Measurements from ENCODE around the gene KATNAL1.

KATNAL1 gene

DNA sequence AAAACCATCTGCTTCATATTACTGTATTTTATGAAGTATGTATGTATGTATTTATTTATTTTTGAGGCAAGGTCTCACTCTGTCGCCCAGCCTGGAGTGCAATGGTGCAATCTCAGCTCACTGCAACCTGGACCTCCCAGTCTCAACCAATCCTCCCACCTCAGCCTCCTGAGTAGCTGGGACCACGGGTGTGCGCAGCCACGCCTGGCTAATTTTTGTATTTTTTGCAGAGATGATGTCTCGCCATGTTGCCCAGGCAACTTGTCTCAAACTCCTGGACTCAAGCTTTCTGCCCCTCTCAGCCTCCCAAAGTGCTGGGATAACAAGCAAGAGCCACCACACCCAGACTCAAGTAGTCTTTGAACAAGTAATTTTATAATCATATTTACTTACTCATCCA, 5.5 kb downstream of the KATNAL1 start:
- TF ChIP-seq, protein P1, sequence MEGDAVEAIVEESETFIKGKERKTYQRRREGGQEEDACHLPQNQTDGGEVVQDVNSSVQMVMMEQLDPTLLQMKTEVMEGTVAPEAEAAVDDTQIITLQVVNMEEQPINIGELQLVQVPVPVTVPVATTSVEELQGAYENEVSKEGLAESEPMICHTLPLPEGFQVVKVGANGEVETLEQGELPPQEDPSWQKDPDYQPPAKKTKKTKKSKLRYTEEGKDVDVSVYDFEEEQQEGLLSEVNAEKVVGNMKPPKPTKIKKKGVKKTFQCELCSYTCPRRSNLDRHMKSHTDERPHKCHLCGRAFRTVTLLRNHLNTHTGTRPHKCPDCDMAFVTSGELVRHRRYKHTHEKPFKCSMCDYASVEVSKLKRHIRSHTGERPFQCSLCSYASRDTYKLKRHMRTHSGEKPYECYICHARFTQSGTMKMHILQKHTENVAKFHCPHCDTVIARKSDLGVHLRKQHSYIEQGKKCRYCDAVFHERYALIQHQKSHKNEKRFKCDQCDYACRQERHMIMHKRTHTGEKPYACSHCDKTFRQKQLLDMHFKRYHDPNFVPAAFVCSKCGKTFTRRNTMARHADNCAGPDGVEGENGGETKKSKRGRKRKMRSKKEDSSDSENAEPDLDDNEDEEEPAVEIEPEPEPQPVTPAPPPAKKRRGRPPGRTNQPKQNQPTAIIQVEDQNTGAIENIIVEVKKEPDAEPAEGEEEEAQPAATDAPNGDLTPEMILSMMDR (IDR thresholded peaks at IDR 0.05), result no peak

DNA sequence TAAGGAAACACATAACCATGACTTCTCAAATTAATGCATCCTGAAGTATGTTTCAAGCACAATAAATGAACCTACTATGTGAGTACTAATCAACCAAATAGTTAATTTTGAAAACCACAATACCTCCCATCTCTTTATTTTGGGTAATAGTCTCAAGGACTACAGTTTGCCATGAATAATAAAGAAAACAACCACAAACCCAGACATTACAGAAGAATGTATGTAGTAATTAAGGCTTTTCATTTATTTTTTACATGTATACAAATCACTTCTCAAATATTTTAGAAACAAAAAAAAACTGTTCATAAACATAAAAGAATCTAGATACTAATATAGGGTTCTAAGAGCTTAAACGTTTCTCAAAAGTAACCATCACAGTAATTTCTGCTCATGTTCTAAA, 6.8 kb downstream of the KATNAL1 start:
- TF ChIP-seq, protein P1 (IDR thresholded peaks at IDR 0.05), result no peak

DNA sequence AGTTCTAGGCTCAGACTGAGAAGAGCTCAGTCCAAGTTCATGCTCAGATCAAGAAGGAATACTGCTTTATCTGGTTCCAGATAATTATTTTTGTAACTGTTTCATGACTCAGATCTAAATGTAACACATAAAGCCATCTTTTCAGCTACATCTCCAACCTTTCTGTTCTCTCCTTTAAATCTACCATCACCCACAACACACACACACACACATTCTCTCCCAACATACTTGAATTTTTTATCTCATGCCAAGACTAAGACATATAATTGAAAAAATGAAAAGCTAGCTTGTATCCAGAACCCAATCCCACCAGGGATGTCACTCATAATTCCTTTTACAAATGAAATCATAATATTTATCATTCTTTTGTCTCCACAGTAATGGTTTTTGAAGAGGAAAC, 7.6 kb downstream of the KATNAL1 start:
- TF ChIP-seq, protein P1 (IDR thresholded peaks at IDR 0.05), result no peak

DNA sequence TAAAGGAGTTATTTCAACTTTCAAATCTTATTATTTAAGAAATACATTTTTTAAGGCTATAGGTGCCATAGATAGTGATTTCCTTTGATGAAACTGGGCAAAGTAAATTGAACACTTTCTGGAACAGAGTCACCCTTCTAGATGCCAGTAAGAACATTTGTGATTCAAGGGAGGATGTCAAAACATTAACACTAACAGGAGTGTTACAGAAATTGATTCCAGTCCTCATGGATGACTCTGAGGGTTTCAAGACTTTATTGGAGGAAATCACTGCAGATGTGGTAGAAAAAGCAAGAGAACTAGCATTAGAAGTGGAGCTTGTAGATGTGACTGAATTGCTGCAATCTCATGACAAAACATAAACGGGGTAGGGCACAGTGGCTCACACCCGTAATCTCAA, 12.2 kb downstream of the KATNAL1 start:
- TF ChIP-seq, protein P1 (IDR thresholded peaks at IDR 0.05), result no peak

DNA sequence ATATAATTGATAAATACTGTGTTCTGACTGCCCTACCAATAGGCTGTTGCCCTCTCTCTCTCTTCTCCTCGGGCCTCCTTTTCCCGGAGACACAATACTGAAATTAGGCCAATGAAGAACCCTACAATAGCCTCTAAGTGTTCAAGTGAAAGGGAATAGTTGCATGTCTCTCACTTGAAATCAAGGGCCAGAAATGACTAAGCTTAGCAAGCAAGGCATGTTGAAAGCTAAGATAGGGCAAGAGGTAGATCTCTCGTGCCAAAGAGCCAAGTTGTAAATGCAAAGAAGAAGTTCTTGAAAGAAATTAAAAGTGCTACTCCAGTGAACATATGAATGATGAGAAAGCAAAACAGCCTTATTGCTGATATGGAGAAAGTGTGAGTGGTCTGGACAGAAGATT, 13.3 kb downstream of the KATNAL1 start:
- TF ChIP-seq, protein P1 (IDR thresholded peaks at IDR 0.05), result no peak

DNA sequence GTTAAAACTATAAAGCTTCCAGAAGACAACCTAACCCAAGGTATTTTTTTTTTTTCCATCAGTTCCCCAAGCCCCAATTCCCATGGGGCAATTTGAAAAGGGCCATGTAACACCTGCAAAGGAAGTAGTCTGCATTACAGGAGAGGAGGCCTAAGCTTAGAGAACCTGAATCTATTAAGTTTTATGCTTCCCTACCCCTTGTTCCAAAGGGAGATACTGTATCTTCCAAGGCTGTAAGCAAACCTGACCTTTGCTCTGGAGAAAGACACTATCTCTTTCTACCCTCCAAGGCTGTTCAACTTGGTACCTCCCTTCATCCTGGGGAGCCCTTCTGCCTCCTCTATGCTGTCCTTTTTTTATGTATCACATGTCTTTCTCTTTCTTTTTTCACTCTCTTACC, 15.0 kb downstream of the KATNAL1 start:
- TF ChIP-seq, protein P1 (IDR thresholded peaks at IDR 0.05), result no peak

DNA sequence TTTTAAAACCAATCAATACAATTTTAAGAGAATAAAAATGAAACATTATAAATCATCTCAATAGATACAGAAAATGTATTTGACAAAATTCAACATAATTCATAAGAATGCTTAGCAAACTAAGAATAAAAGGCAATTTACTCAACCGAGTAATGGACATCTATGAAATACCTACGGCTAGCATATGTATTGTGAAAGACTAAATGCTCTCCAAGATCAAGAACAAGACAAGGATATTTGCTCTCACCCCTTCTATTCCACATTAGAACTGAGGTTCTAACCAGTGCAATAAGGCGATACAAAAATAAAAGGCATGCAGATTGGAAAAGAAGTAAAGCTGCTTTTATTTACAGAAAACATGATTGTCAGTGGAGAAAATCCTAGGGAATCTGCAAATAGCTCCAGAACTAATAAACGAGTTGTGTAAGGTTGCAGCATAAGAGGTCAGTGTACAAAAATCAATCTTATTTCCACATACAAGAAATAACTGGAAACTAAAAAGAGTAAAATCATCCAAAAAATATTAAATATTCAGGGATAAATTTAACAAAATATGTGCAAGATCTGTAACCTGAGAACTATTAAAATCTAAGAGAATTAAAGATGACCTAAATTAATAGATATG, 16.4 kb downstream of the KATNAL1 start:
- TF ChIP-seq, protein P1 (IDR thresholded peaks at IDR 0.05), result no peak

DNA sequence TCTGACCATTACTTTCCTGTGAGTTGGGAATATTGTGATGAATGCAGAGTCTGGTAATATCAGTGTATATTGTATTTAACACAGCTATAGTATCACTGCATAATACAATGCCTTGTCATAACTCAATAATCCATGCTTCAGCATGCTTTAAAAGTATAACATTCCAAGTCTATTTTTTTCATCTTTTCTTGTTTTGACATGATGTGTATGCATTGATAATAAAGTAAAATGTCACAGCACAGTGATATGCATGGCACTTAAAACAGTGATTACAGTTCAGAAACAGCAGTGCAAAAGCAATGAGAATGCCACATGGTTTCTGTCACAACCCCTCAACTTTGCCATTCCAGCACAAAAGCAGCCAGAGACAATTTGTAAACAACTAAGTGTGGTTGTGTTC, 17.8 kb downstream of the KATNAL1 start:
- TF ChIP-seq, protein P1 (IDR thresholded peaks at IDR 0.05), result no peak
